HEK293 (cell line): Measurements from ENCODE around the gene MRC2.

ENCODE experiments used
- BCL11A ChIP-seq: fragments of 450-650 bp; formaldehyde crosslinking; IDR thresholded peaks from 2 replicates; pipeline ENCODE4 v1.5.1; 2016; ENCODE audit warnings: low read depth, missing biosample characterization, missing genetic modification characterization
- ZNF274 ChIP-seq, 2 experiments: fragments of 200-500 bp in 1 of 2; fragments of 450-650 bp in 1 of 2; sonication (Bioruptor generic) in 1 of 2; formaldehyde crosslinking in 1 of 2; IDR thresholded peaks; 2 replicates each; pipeline versions ENCODE4 v1.5.1 to v1.6.1; 2014 to 2016; ENCODE audit warnings: borderline replicate concordance in 1 of 2, inconsistent platforms in 1 of 2, low read length in 1 of 2, missing biosample characterization in 1 of 2, missing genetic modification characterization in 1 of 2
- ZNF350 ChIP-seq: fragments of 450-650 bp; formaldehyde crosslinking; IDR thresholded peaks from 2 replicates; pipeline ENCODE4 v1.5.0; 2017; ENCODE audit warnings: missing biosample characterization, mild to moderate bottlenecking, missing genetic modification characterization
- ZNF768 ChIP-seq: fragments of 450-650 bp; formaldehyde crosslinking; IDR thresholded peaks from 2 replicates; pipeline ENCODE4 v1.5.1; 2018; ENCODE audit warnings: missing biosample characterization, mild to moderate bottlenecking, missing genetic modification characterization
- ZSCAN23 ChIP-seq: fragments of 450-650 bp; formaldehyde crosslinking; IDR thresholded peaks from 2 replicates; pipeline ENCODE4 v1.5.1; 2016; ENCODE audit warnings: missing biosample characterization, missing genetic modification characterization
- TF ChIP-seq, protein P1 (sequence below): fragments of 450-650 bp; formaldehyde crosslinking; IDR thresholded peaks from 2 replicates; pipeline ENCODE4 v1.5.1; 2016; ENCODE audit warnings: missing biosample characterization, missing genetic modification characterization

DNA sequence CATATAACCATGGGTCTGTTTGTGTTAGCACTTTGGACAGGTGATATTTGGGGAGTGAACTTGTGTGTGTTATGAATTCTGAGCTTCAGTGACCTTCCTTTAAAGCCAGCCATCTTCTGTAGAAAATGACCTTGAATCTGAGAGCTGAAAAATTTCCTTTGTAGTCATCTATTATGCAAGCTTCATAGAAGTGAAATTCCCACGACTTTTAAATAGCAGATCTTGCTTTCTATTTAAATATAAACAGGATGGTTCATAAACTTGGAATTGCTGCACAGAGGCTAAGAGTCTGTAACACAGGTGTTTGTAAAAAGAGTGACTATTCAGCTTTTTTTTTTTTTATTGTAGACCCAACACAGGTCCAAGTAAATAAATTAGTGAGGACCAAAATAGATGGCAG, 95.2 kb downstream of the MRC2 start:
- TF ChIP-seq ZNF768 (tag by site-specific recombination) (no peak), BCL11A (no peak), ZSCAN23 (tag by site-specific recombination) (no peak), ZNF350 (tag by site-specific recombination) (no peak), ZNF274 (IDR thresholded peaks at IDR 0.05; ENCODE audit: low read length) (no peak), ZNF274 (tag by site-specific recombination; IDR thresholded peaks at IDR 0.05; ENCODE audit: borderline replicate concordance) (no peak)
- TF ChIP-seq, protein P1, sequence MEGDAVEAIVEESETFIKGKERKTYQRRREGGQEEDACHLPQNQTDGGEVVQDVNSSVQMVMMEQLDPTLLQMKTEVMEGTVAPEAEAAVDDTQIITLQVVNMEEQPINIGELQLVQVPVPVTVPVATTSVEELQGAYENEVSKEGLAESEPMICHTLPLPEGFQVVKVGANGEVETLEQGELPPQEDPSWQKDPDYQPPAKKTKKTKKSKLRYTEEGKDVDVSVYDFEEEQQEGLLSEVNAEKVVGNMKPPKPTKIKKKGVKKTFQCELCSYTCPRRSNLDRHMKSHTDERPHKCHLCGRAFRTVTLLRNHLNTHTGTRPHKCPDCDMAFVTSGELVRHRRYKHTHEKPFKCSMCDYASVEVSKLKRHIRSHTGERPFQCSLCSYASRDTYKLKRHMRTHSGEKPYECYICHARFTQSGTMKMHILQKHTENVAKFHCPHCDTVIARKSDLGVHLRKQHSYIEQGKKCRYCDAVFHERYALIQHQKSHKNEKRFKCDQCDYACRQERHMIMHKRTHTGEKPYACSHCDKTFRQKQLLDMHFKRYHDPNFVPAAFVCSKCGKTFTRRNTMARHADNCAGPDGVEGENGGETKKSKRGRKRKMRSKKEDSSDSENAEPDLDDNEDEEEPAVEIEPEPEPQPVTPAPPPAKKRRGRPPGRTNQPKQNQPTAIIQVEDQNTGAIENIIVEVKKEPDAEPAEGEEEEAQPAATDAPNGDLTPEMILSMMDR (tag by site-specific recombination), result no peak
